HEK293 (cell line): ENCODE measurements around the gene BICRAL.

Experiments
- CTCF ChIP-seq: fragments of 450-650 bp; formaldehyde crosslinking; IDR thresholded peaks from 2 replicates; pipeline ENCODE4 v1.5.1; 2016; ENCODE audit warnings: missing biosample characterization, missing genetic modification characterization
- PBX3 ChIP-seq: sonication (generic); formaldehyde crosslinking; IDR thresholded peaks from 2 replicates; pipeline ENCODE4 v1.8.1; 2022; ENCODE audit warnings: mild to moderate bottlenecking, moderate library complexity, missing genetic modification reagents
- REPIN1 ChIP-seq: fragments of 450-650 bp; formaldehyde crosslinking; IDR thresholded peaks from 2 replicates; pipeline ENCODE4 v1.5.1; 2017; ENCODE audit warnings: missing biosample characterization, missing genetic modification characterization, low read depth
- ZNF274 ChIP-seq, 2 experiments: fragments of 200-500 bp in 1 of 2; fragments of 450-650 bp in 1 of 2; sonication (Bioruptor generic) in 1 of 2; formaldehyde crosslinking in 1 of 2; IDR thresholded peaks; 2 replicates each; pipeline versions ENCODE4 v1.5.1 to v1.6.1; 2014 to 2016; ENCODE audit warnings: borderline replicate concordance in 1 of 2, inconsistent platforms in 1 of 2, low read length in 1 of 2, missing biosample characterization in 1 of 2, missing genetic modification characterization in 1 of 2
- ZNF335 ChIP-seq: fragments of 450-650 bp; formaldehyde crosslinking; conservative IDR thresholded peaks from 2 replicates; pipeline ENCODE4 v1.5.1; 2016; ENCODE audit warnings: missing biosample characterization, missing genetic modification characterization

DNA sequence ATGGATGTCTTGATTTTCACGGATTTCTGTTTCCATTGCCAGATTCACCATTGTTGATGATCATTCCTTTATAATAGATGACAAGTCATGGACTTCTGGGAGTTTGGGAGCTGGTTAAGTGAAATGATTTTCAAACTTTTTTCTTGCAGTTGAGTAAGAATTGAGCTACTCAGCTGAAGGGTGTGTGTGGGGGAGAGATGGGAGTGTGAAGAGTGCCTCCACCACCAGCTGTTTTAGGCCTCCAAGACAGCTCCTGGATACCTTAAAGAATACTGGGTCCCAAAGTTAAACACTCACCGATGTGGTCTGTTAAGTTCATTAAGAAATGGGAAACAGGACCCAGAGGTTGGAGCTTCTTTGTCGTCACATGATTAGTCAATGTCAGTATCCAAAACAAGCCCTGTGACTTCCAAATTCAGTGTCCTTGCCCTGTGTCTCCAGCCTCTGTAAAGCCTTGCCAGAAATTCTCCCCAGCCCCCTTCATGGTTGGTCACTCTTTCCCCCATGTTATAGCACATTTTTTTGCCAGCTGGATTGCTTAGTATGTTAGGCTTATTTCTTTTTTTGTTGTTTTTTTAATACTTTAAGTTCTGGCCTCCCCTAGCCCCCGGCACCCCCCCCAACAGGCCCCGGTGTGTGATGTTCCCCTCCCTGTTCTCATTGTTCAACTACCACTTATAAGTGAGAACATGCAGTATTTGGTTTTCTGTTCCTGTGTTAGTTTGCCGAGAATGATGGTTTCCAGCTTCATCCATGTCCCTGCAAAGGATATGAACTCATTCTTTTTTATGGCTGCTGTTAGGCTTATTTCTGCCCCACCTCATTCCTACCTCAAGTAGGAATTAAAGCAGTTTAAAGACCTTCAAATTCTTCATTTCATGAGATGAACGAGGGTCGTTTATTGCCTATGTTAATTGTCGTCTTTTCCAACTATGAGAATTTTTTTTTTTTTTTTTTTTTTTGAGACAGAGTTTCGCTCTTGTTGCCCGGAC is 26.9 kb downstream of the BICRAL start:
- no peak for TF ChIP-seq CTCF
- TF ChIP-seq ZNF335 (tag by site-specific recombination): no peak
- no peak for TF ChIP-seq REPIN1 (tag by site-specific recombination)
- no peak for TF ChIP-seq PBX3 (CRISPR knock-in tag)
- TF ChIP-seq ZNF274 (IDR thresholded peaks at IDR 0.05; ENCODE audit: low read length): no peak
- no peak for TF ChIP-seq ZNF274 (tag by site-specific recombination; IDR thresholded peaks at IDR 0.05; ENCODE audit: borderline replicate concordance)
